Left cardiac atrium (tissue), 4 donors: ENCODE data around the gene STPG2. TPM values are rescaled to one million over a fixed set of nuclear protein-coding genes. Genes with fewer than 3 reads are reported as not detected.

Experiments used
- ATAC-seq, 2 donors: fragments of 200-7000 bp; cut with Tn5 transposase; one replicate each; pipeline ENCODE4 v1.9.1; 2020; ENCODE audit warnings: mild to moderate bottlenecking in 2 of 2, moderate library complexity in 2 of 2
- DNase-seq: peaks from one replicate; pipeline ENCODE4 v3.0.0-alpha.2; 2020
- intact Hi-C, 2 donors: fragments of 100-400 bp; cut with DNase I; formaldehyde crosslinking; loops; one replicate each; pipeline versions ENCODE4 v1.14.1 to v1.15.1; 2022 to 2023
- total RNA-seq, 2 donors: library from RNA; stranded (reverse); fragmentation: NEBNext Ultra II Directional; extraction: Animal tissue kit (Norgen Biotek cat#: 25700); gene quantifications; one replicate each; pipeline ENCODE4 v1.2.1, GENCODE V29; 2021
- donor health status: DM: no; HTN: yes; CAD: no.
- donor health status: DM: no; HTN: yes; CAD: no; lungs with severe emphysema.
- donor health status: DM: yes; HTN: yes; CAD: no.
- donor health status: Dilated cardiomyopathy.

Gene STPG2
- total RNA-seq, 2 donors from 2014 or later = 0.12 to 0.24 TPM

DNA sequence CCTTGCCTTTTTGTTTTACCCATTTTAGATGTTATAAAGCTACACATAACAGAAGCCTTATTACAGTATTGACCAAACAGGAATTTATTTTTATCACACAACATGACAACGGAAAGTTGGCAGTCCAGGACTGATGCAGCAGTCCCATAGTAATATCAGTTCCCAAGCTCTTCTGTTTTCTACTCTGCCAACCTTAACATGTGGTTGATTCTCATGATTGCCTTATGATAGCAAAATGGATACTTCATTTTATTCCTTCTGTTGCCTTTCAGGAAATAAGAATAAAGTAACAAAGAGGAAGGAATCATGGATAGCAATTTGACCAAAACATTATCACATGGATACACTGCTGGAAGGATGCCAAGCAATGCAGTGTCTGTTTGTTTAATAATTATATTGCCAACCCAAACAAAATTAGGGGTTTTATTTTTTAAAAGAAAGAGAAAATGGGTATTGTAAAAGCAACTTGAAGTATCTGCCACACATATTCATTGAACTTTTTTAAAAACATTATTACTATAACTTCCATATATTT, 275.7 kb downstream of the STPG2 start:
- intact Hi-C loops = no loop called here
- ATAC-seq (no peak), DNase-seq (no peak)

DNA sequence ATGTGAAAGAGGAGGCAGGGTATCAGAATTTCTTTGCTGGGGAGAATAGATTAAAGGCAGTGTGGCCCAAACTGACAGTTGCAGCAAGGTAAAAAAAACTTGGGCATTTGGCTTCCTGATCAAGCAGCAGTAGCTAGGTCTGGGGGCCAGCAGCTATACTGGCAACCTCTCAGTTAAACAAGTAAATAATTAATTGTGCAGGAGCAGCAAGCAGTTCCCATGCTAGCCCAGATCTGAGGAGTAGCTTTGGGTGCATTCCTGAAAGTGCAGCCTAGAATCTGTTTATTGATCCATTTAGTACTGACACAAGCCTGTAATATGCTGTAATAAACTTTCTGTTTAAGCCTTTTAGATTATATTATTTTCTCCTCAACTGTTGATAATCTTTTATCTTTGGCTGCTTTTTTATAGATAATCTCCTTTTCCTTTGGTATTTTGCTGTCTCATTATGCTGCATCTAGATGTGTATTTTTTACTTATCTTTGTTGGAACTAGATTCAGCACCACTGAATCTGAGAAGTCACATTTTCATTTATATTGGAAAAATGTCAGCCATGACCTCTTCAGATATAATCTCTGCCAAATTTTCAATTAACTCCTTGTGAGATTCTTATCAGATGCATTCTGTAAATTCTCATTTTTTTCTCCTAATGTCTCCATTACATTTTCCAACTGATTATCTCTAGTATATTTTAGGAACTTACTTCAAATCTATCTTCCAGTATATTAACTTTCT, 276.3 kb downstream of the STPG2 start:
- no peak for DNase-seq
- intact Hi-C loops = no loop called here
- no peak for ATAC-seq

DNA sequence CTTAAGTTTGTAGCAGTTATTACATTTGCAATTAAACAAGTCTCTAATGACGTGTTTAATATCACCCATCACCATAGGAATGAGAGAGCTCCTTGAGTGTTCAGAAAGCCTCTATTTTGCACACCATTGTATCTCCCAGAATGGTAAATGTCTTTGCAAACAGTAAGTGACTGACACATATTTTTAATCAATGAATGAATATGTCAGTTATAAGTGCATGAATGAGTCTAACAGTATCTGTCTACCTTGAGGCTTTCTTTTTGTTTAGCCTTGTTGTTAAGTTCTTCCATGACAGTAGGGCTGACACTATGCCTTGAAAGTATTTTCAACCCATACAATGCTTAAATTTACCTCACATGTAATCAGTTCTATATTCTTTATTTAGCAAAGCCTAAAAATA, 292.2 kb downstream of the STPG2 start:
- intact Hi-C loops = no loop called here
- ATAC-seq (no peak), DNase-seq (no peak)

DNA sequence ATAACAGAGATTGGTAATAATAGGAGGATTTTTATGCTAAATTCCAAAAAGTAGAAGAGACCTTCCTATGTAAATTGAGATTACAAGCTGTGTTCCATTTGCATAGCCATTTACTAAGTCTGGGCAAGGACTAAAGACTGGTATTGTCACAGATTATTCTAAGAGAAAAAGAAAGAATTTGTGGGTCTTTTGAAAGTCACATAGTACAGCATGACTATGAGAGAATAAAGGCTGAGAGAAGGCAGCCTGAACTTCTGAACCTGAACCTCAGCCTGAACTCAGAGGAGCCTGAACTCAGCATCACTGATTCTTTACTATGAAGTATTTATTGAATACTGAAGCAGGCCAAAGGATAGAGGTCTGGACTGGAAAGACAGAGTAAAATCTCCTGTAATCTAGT, 297.5 kb downstream of the STPG2 start:
- intact Hi-C loops = no loop called here
- no peak for ATAC-seq

DNA sequence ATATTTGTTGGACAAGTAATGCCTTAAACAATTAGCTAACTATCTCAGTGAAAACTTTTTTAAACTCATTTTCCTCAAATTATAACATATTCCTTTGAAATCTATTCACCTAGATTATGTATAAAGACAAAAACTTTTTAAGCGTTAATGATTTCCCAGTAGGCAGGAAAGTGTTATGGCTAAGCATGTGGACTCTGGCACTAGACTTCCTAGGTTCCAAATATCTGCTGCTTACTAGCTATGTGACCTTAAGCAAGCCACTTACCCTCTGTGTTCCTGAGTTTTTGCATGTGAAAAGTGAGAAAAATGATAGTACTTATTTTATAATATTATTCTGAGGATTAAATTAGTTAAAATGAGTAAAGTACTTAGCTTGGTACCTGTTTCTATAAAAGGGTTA, 301.8 kb downstream of the STPG2 start:
- ATAC-seq = no peak
- DNase-seq = no peak
- intact Hi-C loops = no loop called here

More for the DNA sequence above, 297.5 kb downstream of the STPG2 start:
- no peak for DNase-seq

DNA sequence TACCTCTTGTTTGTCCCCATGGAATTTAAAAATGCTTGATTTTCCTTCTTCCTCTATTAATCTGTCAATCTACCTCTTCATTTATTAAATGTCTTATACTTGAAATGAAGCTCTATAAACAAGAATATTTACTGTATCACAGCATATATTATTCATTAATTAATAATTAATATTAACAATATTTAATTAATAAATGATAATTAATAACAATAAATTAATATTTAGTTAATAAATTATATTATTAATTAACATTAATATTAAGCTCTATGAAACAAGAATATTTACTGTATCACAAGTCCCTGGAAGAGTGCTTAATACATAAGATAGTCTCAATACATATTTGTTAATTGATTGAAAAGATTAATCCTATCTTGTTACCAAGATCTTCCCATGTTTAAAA, 306.6 kb downstream of the STPG2 start:
- ATAC-seq (no peak), DNase-seq (no peak)
- intact Hi-C loops = no loop called here

DNA sequence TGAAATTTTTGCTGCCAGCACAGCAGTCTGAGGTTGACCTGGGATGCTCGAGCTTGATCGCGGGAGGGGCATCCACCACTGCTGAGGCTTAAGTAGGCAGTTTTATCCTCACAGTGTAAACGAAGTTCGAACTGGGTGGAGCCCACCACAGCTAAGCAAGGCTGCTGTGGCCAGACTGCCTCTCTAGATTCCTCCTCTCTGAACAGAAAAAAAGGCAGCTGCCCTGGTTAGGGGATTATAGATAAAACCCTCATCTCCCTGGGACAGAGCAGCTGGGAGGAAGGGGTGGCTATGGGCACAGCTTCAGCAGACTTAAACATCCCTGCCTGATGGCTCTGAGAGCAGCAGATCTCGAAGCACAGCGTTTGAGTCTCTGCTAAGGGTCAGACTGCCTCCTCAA, 314.6 kb downstream of the STPG2 start:
- ATAC-seq = no peak
- intact Hi-C loops = no loop called here
- DNase-seq = no peak

DNA sequence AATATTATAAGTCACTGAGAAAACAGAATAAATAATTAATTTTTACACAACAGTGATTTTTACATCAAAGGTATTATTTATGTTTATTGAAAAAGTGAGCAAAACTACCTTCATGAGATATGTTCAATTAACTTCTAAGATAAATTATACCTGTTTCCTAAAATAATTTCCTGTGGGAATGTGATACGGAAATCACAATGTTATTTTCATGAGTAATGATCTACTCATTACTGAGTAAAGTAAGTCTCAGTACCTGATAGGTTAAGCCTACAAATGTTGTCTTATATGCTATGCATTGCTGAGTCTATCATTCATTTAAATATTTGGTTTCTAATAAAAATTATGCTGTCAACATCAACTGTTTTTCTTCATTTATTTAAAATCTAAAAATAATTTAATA, 324.0 kb downstream of the STPG2 start:
- no peak for ATAC-seq
- intact Hi-C loops = no loop called here

DNA sequence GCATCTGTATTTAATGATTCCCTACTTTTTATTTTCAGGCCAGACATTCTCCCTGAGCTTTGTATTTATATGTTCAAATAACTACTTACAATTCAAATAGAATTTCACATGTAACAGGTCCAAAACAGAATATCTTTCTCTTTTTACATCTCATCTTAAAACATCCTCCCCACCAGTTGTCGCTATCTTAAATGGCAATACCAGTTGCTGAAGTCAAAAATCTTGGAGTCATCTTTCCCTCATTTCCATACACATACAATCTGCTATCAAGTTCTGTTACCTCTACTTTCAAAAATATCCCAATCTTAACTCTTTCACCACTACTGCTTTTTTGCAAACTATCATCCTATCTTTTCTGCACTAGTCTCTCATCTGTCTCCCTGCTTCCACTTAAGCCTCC, 330.5 kb downstream of the STPG2 start:
- ATAC-seq = no peak
- intact Hi-C loops = no loop called here
- DNase-seq = no peak

More for the DNA sequence above, 324.0 kb downstream of the STPG2 start:
- no peak for DNase-seq

DNA sequence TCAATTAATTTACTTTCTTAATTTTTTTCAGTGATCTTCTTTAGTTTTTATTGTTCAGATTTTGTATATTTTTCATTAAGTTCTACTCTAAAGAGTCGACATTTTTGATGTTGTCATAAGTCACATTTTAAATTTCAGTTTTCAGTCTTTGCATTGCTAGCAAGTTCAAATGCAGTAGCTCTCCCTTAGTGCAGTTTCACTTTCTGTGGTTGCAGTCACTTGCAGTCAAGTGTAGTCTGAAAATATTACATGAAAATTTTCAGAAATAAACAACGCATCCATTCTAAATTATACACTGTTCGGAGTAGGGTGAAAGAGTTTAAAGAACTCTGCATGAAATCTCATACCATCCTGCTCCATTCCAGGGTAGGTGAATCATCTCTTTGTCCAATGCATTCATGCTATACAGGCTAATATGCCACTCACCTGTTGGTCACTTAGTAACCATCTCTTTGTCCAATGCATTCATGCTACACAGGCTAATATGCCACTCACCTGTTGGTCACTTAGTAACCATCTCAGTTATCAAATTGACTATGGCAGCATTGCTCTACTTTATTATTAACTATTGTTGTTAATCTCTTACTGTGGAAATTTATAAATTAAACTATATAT, 356.9 kb downstream of the STPG2 start:
- DNase-seq (no peak), ATAC-seq (no peak)
- intact Hi-C loops = no loop called here

DNA sequence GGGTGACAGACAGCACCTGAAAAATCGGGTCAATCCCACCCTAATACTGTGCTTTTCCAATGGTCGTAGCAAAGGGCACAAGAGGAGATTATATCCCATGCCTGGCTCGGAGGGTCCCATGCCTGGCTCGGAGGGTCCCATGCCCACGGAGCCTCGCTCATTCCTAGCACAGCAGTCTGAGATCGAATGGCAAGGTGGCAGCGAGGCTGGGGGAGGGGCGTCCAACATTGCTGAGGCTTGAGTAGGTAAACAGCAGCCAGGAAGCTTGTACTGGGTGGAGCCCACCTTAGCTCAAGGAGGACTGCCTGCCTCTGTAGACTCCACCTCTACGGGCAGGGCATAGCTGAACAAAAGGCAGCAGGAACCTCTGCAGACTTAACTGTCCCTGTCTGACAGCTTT, 365.1 kb downstream of the STPG2 start:
- DNase-seq = no peak
- intact Hi-C loops = no loop called here
- ATAC-seq = no peak

DNA sequence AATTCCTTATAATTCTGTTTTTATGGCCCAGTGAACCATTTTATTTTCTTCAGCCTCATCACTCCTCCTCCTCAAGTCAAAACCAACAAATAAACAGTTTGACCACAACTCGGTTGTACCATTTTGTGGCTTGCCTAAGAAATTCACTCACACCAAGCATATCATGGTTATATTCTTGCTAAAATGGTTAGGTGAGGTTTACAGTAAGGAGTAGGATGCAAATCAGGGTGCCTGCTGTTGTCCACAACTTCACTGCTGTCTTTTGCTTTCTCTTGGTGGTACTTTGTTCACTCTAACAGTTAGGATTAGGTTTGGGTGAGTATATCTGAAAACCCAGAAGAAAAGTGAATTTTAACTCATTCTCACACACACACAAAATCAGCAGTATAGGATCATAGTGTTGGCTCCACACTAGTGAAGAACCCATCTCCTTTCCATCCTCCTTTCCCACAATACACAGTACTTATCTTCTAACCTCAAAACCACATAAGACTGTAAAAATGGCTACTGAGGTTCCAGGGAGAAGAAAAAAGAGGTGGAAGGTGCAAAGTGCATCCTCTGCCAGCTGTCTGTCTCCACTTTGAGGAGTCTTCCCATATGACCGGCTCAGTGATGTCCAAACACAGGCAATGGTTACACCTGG, 368.8 kb downstream of the STPG2 start:
- ATAC-seq = no peak
- DNase-seq = no peak
- intact Hi-C loops = no loop called here

DNA sequence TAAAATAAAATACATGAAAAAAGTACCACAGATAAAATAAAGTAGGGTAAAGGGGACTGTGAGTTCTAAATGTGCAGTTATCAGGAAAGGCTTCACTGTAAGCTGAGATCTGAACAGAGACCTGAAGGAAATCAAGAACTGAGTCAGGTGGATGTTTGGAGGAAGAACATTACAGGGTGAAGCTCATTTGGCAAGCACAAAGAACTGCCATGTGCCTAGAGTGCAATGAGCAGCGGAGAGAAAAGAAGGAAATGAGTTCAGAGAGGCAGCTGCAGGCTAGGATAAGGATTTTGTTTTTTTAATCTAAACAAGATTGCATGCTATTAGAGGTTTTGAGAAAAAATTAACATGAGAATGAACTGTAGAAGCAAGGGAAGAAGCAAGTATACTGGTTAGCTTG, 373.1 kb downstream of the STPG2 start:
- intact Hi-C loops = no loop called here
- ATAC-seq = no peak
- DNase-seq = no peak

DNA sequence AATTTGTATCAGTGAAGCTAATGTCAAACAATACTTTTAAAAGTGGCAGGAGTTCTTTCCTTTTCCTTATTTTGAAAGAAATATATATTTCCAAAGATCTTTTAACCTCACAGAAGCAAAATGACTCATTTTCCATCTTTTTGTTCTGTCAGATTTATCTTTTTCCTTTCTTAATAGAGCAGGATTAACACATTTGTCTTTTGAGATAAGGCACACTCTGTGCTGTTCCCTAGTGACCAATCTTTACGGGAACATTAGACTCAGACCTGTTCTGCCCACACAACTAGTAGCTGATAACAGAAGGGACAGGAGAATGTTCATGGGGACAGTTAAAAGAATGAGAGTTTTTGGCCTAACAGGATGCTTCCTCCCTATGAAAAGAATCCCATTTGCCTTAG, 381.2 kb downstream of the STPG2 start:
- intact Hi-C loops = no loop called here
- DNase-seq = no peak
- ATAC-seq = peak in 1 of 2 donors; percentile 49

DNA sequence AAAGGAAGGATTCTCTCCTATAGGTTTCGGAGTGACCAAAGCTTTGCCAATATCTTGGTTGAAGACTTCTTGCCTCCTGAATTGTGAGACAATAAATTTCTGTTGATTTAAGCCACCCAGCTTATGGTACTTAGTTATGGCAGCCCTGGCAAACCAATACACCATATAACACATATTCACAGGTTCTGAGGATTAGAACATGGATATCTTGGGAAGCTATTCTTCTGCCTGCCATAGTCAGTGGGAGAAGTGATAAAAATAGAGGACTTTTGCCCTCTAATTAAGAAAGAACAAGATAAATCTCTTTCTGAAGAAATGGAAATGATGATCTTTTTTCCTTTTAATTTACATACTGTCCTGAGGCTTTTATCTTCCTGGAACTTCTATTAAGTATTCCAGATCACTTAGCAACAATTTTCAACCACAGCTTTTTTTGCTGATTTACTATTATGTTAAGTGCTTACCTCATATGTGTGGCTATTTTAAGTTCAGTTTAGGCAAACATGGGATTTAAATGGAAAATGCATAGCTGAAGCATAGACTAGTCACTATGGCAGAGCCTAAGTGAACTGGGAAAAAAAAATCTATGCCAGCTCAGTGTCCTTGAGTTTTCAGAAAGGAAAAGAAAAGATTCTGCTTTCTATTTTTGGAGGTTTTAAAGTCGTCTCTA, 381.7 kb downstream of the STPG2 start:
- ATAC-seq (no peak), DNase-seq (no peak)
- intact Hi-C loops = no loop called here

DNA sequence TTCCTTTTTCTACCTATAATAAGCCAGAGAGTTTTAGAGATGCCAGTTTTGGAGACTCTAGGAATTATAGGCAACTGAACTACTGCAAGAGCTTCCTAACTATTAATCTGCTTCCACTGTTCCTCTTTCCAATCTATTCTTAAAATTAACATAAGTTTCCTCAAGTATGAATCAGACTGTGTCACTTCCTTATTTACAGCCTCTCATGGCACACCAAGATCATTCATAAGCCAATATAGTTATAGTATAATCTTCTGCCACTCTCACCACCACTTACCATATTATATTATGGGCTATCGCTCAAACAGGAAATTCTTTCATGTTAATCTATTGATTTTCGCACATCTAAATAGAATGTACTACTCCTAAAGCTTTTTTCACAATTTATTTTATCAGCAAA, 383.5 kb downstream of the STPG2 start:
- DNase-seq = no peak
- ATAC-seq = no peak
- intact Hi-C loops = no loop called here

DNA sequence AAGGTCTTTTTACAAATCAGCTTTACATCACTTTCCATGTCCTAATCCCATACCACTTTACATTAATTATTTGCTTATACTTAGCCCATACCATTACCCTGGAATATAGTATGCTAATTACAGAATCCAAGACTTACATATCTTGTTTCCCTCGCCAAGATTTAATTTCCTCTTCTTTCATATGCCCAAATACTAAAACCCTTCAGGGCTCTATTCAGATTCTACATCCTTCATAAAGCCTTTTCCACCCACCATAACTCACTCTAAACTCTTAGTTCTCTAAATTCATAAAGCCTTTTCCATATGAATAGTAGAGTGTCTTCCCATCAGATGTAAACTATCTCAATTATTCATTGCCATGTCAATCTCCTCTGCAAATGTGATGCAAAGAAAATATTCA, 390.7 kb downstream of the STPG2 start:
- intact Hi-C loops = no loop called here
- ATAC-seq (no peak), DNase-seq (no peak)

DNA sequence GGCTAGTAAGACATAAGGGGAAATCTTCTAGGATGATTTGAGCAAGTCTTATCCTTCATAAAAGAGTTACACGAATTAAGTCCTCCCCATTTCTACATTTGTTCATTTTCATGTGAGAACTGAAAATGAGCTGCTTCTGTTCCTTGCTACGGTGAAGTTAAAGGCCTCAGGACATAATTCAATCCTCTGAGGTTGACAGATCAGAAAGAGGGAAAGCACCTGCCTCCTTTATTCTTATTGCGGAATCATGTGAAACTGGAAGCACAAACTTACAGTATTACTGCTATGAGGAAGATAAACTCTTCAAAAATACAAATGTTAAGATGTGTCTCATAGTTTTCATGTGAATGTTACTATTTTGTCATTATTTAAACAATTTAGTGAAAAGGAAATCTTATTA, 395.3 kb downstream of the STPG2 start:
- no peak for ATAC-seq
- DNase-seq = no peak
- intact Hi-C loops = no loop called here

DNA sequence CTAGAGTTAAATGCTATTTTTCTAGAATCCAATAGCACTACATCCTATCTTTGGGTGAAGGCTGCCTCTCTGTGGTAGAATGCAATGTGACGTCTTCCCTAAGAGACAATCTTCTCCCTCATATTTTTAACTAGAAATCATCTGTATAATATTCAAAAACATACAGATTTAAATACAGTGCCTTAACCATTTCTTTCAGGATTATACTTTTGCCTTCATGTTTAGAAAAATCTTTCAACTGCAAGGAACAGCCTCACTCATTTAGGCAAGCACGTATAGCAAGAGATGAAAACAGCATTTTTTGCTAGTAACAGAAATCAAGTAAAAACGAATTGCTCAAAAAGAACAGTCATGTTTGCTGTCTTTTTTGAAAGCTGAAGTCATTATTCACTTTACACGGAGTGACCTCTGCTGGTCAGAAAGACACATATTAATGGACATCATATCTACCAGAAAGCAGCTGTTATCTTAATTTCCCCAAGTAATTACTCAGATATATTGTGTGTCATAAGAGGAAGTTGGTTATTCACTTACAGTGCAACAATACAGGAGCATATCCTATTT, 422.3 kb downstream of the STPG2 start:
- ATAC-seq (peak in 1 of 2 donors; percentile 65), DNase-seq (no peak)
- intact Hi-C loops = no loop called here

DNA sequence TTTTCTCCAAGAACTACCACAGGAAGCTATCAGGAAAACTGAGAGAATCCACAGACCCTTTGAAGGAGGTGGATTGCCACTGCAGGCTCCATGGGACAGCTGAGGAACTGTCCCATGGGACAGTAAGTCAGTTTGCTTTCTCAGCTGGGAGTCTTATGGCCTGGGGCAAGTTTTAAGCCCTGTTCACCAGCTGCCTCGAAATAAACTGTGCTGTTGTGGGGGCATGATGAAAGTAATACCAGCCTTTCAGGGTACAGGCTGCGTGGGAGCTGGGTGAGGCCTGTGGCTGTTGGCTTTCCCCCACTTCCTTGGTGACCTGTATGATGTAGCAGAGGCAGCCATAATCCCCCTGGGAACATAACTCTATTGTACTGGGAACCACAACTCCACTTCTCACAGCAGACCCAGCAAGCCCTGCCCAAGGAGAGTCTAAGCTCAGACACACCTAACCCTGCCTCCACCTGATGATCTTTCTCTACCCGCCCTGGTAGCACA, 452.1 kb downstream of the STPG2 start:
- no peak for ATAC-seq

More for the DNA sequence above, 452.1 kb downstream of the STPG2 start:
- DNase-seq = no peak
- intact Hi-C loops = no loop called here
